ENCODE data around the gene HNRNPD. TPM values are rescaled to one million over a fixed set of nuclear protein-coding genes. Genes with fewer than 3 reads are reported as not detected.
"Not testable (repeated sequence)": the region's sequence is repeated elsewhere in the genome, so short reads cannot be mapped to it uniquely, and the experiment has no call there.

The HNRNPD gene, protein sequence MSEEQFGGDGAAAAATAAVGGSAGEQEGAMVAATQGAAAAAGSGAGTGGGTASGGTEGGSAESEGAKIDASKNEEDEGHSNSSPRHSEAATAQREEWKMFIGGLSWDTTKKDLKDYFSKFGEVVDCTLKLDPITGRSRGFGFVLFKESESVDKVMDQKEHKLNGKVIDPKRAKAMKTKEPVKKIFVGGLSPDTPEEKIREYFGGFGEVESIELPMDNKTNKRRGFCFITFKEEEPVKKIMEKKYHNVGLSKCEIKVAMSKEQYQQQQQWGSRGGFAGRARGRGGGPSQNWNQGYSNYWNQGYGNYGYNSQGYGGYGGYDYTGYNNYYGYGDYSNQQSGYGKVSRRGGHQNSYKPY
- polyA plus RNA-seq (ENCODE audit: insufficient read length) = 277 TPM

GRCh38 chr4:82373816-82374625 lies at the start of gene HNRNPD:
Gene HNRNPD (minus strand): TSS chr4:82373991. CDS start chr4:82373678, 313 bp downstream.
- peak; percentile 99 for DNase-seq

DNA sequence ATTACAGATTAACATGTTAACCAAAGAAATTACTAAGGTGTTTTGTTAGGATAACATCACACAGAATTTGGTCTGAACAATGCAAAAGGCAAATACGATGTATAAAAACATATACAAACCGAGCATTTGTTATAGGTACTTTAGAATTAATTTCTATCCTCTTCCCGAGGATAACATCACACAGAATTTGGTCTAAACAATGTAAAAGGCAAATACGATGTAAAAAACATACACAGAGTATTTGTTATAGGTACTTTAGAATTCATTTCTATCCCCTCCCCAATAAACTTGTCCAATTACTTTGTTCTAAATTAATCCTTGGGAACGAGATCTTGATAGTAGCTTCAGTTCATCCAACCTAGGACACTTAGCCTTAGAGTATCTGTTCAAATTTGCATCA lies 48.8 kb upstream of the HNRNPD start:
- no peak for DNase-seq

DNA sequence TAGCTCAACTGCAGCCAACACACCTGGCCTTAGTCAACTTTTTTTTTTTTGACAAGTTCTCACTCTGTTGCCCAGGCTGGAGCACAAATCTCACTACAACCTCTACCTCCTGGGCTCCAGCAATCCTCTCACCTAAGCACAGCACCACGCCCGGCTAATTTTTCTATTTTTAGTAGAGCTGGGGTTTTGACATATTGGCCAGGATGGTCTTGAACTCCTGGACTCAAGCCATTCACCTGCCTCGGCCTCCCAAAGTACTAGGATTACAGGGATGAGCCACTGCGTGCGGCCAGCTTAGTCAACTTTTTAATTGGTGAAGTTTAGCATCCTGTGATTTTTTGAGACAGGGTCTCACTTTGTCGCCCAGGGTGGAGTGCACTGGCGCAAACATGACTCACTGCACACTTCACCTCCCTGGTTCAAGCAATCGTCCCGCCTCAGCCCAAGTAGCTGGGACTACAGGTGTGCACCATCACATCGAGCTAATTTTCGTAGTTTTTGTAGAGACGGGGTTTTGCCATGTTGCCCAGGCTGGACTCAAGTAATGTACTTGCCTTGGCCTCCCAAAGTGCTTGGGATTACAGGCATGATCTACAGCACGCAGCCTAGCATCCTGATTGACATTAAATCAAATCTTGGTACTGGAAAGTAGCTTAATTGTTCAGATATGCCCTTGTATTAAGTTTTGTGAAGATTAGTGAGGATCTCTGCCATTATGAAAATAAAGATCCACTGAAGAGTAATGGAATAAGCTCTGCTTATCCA lies 48.2 kb upstream of the HNRNPD start:
- DNase-seq = no peak

DNA sequence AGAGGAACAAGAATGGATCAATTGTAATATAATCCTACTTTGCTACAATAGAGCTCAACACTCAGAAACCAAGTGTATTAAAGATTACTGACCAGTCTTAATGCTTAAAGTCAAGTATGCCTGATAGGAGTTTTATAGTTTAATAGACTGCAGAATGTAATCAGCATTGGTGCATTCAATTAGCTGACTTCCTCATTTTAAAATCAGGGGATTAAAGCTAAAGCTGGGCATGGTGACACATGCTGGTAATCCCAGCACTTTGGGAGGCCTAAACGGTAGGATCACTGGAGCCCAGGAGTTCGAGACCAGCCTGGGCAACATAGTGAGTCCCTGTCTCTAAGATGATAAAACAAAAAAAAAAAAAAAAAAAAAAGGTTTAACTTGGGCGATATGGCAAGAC lies 45.7 kb upstream of the HNRNPD start:
- DNase-seq = no peak

DNA sequence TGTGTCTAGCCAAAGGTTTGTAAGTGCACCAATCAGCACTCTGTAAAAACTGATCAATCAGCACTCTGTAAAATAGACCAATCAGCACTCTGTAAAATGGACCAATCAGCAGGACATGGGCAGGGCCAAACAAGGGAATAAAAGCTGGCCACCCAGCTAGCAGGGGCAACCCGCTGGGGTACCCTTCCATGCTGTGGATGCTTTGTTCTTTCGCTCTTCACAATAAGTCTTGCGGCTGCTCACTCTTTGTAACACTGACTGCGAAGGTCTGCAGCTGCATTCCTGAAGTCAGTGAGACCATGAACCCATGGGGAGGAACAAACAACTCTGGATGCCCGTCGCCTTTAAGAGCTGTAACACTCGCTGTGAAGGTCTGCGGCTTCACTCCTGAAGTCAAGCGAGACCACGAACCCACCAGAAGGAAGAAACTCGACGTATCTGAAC lies 42.2 kb upstream of the HNRNPD start:
- DNase-seq = no peak

GRCh38 chr4:82415061-82415460 lies 41.3 kb upstream of the HNRNPD start:
- not testable (repeated sequence) for DNase-seq

- no peak for DNase-seq
These were observed 29.9 kb upstream of the HNRNPD start for GRCh38 chr4:82403725-82404124.

DNA sequence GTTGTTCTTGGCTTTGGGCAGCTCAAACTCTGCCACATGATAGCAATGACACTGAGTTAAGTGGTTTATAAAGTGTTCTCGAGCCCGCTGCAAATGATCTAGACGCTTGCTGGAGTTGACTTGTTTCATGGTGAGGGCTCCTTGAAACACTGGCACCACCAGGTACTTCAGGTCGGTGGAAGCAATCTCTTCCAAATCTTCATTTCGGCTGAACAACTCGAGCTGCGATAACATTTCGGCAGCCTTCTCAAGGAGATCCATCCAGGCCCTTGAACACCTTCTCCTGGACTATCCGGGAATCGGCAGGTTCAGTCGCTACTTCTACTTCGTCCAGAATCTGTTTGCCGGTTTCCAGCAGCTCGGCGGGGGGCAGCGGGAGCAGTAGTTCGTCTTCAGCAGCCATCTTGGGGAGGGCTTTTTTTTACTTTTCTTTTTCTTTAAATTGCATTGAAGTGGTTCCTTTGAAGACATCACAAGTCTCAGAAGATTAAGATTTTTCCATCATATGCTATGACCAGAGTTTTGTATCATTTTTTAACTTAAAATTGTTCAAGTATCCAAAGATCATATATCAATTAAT lies 28.5 kb upstream of the HNRNPD start:
- no peak for DNase-seq

GRCh38 chr4:82401600-82401999 lies 27.8 kb upstream of the HNRNPD start:
- no peak for DNase-seq

GRCh38 chr4:82398263-82398662 lies 24.5 kb upstream of the HNRNPD start:
- no peak for DNase-seq

GRCh38 chr4:82397527-82397926 lies 23.7 kb upstream of the HNRNPD start:
- no peak for DNase-seq

DNA sequence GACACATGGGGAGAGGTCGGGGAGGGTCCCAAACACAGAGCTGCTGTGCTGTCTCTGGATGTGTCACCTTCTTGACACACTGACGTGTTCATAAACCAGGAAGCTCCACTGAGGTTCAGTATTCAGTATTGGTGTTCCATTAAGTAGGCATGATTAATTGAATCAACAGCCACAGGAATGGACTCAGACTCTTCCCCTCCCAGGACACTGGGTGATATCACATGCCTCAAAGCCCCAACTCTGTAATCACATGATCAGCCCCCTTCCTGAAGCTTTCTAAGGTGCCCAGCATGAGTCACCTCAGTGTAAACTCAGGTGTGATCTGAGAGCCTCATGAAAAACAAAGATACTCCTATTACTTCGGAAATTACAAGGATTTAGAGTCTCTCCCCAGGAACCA lies 21.1 kb upstream of the HNRNPD start:
- no peak for DNase-seq

DNA sequence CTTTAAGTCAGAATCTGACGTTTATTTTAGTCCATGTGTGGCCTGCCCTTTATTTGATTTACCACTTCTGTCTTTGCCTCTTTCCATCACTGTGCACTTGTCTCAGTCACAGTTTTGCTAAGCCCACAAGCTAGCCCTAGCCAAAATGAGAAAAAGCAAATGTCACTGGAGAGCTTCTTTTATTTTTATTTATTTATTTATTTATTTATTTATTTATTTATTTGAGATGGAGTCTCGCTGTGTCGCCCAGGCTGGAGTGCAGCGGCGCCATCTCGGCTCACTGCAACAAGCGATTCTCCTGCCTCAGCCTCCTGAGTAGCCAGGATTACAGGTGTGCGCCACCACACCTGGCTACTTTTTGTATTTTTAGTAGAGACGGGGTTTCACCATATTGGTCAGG lies 16.3 kb upstream of the HNRNPD start:
- not testable (repeated sequence) for DNase-seq

GRCh38 chr4:82388405-82388804 lies 14.6 kb upstream of the HNRNPD start:
- DNase-seq = no peak

DNA sequence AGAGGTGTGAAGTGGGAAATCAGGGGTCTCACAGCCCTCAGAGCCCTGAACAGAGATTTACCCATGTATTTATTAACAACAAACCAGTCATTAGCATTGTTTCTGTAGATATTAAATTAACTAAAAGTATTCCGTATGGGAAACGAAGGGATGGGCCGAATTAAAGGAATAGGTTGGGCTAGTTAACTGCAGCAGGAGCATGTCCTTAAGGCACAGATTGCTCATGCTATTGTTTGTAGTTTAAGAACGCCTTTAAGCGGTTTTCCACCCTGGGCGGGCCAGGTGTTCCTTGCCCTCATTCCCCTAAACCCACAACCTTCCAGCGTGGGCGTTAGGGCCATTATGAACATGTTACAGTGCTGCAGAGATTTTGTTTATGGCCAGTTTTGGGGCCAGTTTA lies 12.5 kb upstream of the HNRNPD start:
- not testable (repeated sequence) for DNase-seq

DNA sequence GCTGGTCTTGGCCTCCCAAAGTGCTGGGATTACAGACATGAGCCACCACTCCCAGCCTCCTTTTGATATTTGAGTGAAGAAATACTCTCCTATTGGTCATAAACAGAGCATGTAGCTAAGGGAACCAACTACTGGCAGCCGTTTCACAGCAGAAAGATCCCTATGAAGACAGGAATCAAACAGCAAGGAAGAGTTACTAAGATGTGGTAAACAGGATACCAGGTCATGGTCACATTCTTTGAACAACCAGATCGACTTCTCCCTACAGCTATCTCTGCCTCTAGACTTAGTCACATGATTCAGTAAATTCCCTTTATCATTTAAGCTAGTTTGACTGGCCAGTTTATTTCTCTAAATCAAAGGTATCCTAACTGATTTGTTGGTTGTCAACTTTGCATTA lies 9.0 kb upstream of the HNRNPD start:
- no peak for DNase-seq

DNA sequence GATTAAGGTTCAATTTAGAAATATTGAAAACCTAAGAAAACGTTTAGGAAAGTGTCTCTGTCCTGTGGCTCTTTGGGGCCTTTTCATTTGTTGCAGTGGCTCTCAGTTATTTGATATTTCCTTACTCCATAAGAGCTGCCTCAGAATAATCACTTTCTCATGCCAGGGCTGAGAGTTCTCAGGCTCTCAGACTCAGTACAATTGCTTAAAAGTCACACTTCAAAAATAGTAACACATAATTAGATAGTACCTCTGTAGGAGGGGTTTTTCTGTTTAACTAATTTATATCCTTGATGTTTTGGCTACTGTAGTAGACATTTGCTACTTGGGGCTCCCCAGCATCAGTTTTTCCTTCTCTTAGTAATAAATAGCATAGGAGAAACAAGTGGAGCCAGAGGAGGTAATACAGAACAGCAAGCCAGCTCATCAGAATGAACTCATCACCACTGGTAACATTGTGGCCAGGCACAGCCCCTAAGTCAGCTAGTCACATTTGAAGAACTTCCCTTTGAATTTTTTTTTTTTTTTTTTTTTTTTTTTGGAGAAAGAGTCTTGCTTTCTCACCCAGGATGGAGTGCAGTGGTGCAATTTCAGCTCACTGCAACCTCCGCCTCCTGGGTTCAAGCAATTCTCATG lies 8.0 kb upstream of the HNRNPD start:
- DNase-seq = no peak

- DNase-seq = no peak
These were observed 7.4 kb upstream of the HNRNPD start for GRCh38 chr4:82381235-82381634.

DNA sequence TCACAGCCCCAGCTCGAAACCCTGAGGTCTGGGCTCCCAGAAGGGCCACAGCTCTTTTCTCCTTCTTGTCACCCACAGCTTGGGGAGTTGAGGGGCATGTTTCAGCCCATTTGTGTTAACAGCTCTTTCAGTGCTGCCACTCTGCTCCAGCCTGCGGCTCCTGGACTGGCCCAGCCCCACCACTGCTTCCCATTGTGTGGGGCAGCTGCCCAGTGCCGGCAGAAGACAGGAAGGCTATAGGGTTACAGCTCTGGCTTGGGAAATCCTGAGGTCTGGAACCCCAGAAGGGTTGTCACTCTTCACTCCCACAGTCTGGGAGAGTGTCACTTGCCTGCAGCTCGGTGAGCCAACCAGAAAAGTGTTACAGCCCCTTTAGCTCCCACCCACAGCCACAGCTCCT lies 7.0 kb upstream of the HNRNPD start:
- no peak for DNase-seq

GRCh38 chr4:82380344-82380743 lies 6.6 kb upstream of the HNRNPD start:
- DNase-seq = no peak

DNA sequence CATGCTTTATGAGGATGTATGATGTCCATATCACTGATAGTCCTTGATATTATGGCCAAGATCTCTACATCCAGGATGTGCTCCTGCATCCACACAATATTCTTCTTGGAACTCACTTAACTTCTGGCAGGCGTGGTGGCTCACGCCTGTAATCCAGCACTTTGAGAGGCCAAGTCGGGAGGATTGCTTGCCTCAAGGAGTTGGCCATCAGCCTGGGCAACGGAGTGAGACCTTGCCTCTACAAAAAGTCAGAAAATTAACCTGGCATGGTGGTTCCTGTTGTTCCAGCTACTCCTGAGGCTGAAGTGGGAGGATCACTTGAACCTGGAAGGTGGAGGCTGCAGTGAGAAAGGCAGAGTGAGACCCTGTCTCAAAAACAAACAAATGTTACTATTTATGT lies 2.3 kb upstream of the HNRNPD start:
- no peak for DNase-seq

- no peak for DNase-seq
These were observed 340 bp downstream of the HNRNPD start for GRCh38 chr4:82373486-82373815.
